HG02973 (cell line): ENCODE data around the gene TOR4A.

Source experiments
- ATAC-seq: cut with Tn5 transposase; IDR thresholded peaks from one replicate; pipeline ENCODE4 v1.9.1; 2021; ENCODE audit warnings: moderate library complexity; ENCODE audit not compliant: unreplicated experiment

TOR4A gene

DNA sequence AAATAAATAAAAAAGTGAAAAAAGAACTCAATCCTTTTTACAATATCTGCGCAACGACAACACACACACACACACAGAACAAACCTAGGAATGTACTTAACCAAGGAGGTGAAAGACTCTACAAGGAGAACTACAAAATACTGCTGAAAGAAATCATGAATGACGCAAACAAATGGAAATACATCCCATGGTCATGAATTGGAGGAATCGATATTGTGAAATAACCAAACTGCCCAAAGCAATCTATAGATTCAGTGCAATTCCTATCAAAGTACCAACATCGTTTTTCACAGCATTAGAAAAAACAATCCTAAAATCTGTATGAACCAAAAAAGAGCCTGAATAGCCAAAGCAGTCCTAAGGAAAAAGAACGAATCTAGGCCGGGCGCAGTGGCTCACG, 54.4 kb downstream of the TOR4A start:
- no peak for ATAC-seq
